ENCODE results near the gene CBX1.
"Not testable (repeated sequence)": the region's sequence is repeated elsewhere in the genome, so short reads cannot be mapped to it uniquely, and the experiment has no call there.

Gene CBX1

GRCh38 chr17:48054238-48055185 lies 46.8 kb downstream of the CBX1 start:
- in situ Hi-C loops (cut with MboI; ENCODE audit: low sequenced_read_pairs), result no loop called here

- in situ Hi-C loops (cut with MboI; ENCODE audit: low sequenced_read_pairs), result no loop called here
Measured at GRCh38 chr17:48053758-48054237, 47.5 kb downstream of the CBX1 start.

- in situ Hi-C loops (cut with MboI; ENCODE audit: low sequenced_read_pairs), result no loop called here
Measured at GRCh38 chr17:48052956-48053757, 48.1 kb downstream of the CBX1 start.

- in situ Hi-C loops (cut with MboI; ENCODE audit: low sequenced_read_pairs), result no loop called here
Measured at GRCh38 chr17:48051706-48052486, 49.4 kb downstream of the CBX1 start.

GRCh38 chr17:48051283-48051682 lies 50.0 kb downstream of the CBX1 start:
- in situ Hi-C loops (cut with MboI; ENCODE audit: low sequenced_read_pairs), result no loop called here

GRCh38 chr17:48048384-48049126 lies 52.7 kb downstream of the CBX1 start:
- in situ Hi-C loops (cut with MboI; ENCODE audit: low sequenced_read_pairs), result no loop called here

- in situ Hi-C loops (cut with MboI; ENCODE audit: low sequenced_read_pairs), result no loop called here
Measured at GRCh38 chr17:48047741-48048383, 53.4 kb downstream of the CBX1 start, which contains the start of gene NFE2L1. NFE2L1 (plus strand) TSS chr17:48048359; CDS start chr17:48051119, 2,760 bp downstream.

- in situ Hi-C loops (cut with MboI; ENCODE audit: low sequenced_read_pairs), result no loop called here
Measured at GRCh38 chr17:48047113-48047740, 54.1 kb downstream of the CBX1 start.

GRCh38 chr17:48046296-48046695 lies 55.0 kb downstream of the CBX1 start:
- in situ Hi-C loops (cut with MboI; ENCODE audit: low sequenced_read_pairs), result no loop called here

- in situ Hi-C loops (cut with MboI; ENCODE audit: low sequenced_read_pairs), result no loop called here
Measured at GRCh38 chr17:48045316-48046001, 55.8 kb downstream of the CBX1 start.

GRCh38 chr17:48044851-48045250 lies 56.4 kb downstream of the CBX1 start:
- in situ Hi-C loops (cut with MboI; ENCODE audit: low sequenced_read_pairs), result no loop called here

GRCh38 chr17:48043176-48043575 lies 58.1 kb downstream of the CBX1 start:
- in situ Hi-C loops (cut with MboI; ENCODE audit: low sequenced_read_pairs), result no loop called here

GRCh38 chr17:48038687-48039086 lies 62.6 kb downstream of the CBX1 start:
- in situ Hi-C loops (cut with MboI; ENCODE audit: low sequenced_read_pairs), result no loop called here

GRCh38 chr17:48037838-48038323 lies 63.4 kb downstream of the CBX1 start:
- in situ Hi-C loops (cut with MboI; ENCODE audit: low sequenced_read_pairs), result no loop called here

- in situ Hi-C loops (cut with MboI; ENCODE audit: low sequenced_read_pairs), result no loop called here
Measured at GRCh38 chr17:48037036-48037837, 64.0 kb downstream of the CBX1 start, which contains the start of gene COPZ2. COPZ2 (minus strand) TSS chr17:48037797; CDS start chr17:48037777, 20 bp downstream.

GRCh38 chr17:48036693-48037035 lies 64.6 kb downstream of the CBX1 start:
- in situ Hi-C loops (cut with MboI; ENCODE audit: low sequenced_read_pairs), result no loop called here

- in situ Hi-C loops (cut with MboI; ENCODE audit: low sequenced_read_pairs), result not testable (repeated sequence)
Measured at GRCh38 chr17:48034734-48035133, 66.5 kb downstream of the CBX1 start.

- in situ Hi-C loops (cut with MboI; ENCODE audit: low sequenced_read_pairs), result no loop called here
Measured at GRCh38 chr17:48031966-48032365, 69.3 kb downstream of the CBX1 start.

Measured in HL-60/S4 treated with phorbol 12-myristate 13-acetate at 8.2 ng/mL for 4 days and 3 days (cell line).